ELF-1 (cell line): ENCODE measurements around the gene TFEB.

Experiments
- DNase-seq: peaks from one replicate; pipeline ENCODE4 v3.0.0-alpha.2; 2016; ENCODE audit warnings: low read depth, low spot score

TFEB gene

DNA sequence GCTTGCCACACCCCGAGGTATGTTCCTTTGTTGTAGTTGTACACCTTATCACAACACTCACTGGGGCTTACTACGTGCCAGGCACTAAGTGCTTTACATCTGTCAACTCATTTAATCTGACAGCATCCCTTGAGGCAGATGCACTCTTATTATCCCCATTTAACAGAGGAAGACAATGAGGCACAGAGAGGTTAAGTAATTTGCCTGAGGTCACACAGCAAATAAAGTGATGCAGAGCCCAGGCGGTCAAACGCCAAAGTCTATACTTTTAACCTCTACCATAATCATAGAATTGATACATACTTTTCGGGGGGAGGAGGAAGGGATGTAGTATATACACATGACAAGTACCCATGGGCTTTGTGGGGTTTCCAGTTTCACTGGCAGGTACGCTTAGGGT, 59.4 kb downstream of the TFEB start:
- no peak for DNase-seq

DNA sequence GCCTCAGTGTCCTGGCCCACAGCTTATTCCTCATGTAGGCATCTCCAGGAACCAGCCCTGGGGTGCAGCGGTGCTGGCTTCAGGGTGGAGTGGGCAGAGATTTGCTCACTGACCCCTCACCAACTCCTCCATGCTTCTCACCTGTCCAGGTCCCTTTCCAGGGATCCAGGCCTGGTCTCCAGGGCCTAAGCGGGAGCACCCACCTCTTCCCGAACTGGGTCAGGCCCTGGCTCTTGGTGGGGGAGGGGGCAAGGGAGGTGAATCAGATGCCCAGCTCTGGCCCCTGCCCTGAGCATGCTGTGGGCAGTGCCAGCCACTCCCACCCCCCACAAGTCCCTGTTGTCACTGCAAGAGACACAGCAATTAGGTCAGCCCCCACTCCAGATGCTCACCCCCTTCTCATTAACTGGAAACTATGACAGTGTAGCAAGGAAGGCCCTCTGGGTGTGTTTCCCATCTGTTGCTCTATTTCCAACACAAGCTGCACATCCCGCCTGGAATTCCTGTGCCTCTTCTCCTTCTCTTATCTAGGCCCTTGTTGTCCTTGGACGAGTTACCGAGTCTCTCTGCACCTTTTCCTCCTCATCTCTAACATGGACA, 60.1 kb downstream of the TFEB start:
- DNase-seq, result no peak

DNA sequence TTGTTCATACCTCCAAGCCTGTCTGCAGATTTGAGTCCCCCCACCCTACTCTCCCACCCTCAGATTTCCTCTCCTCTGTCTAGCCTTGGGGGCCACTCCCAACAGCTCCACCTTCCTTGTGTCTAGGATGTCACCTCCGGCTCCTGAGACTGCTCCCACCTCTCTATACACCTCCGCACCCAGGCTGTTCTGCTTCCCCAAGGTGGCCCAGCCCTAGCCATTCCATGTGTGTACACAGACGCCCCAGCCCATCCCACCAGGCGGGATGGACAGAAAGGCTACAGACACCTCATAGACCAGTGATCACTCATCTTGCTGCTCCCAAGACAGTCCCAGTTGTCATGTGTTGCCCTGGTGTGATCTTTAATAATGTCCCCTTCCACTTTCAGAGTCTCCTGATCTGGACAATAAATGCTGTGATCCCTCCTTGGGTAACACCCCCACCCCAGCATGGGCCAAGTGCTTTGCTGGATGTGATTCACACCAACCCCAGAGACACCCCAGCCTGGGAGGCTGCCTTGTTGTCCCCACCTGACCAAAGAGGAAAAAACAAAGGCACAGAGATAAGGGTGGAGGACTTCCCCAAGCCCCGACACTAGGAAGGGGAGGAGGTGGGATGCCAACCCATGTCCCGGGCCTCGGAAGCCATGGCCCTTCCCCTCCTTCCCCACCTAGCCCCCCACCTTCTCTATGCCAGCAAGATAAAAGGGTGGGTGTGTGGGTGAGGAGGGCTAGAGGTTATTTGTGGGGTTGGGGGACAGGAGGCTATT, 61.0 kb downstream of the TFEB start:
- no peak for DNase-seq

DNA sequence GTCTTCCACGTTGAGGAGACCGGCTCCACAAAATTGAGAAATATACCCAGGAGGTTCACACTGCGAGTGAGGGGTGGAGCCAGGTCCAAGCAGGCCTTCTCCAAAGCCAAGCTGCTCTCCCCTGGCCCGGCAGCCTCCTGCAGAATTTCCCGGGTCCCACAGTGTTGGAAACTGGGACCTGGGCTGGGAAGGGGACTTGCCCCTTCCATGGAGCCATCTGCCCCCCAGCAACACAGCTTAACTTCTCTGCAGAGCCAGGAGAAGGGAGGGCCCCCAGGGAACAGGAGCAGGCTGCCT, 61.8 kb downstream of the TFEB start:
- no peak for DNase-seq

DNA sequence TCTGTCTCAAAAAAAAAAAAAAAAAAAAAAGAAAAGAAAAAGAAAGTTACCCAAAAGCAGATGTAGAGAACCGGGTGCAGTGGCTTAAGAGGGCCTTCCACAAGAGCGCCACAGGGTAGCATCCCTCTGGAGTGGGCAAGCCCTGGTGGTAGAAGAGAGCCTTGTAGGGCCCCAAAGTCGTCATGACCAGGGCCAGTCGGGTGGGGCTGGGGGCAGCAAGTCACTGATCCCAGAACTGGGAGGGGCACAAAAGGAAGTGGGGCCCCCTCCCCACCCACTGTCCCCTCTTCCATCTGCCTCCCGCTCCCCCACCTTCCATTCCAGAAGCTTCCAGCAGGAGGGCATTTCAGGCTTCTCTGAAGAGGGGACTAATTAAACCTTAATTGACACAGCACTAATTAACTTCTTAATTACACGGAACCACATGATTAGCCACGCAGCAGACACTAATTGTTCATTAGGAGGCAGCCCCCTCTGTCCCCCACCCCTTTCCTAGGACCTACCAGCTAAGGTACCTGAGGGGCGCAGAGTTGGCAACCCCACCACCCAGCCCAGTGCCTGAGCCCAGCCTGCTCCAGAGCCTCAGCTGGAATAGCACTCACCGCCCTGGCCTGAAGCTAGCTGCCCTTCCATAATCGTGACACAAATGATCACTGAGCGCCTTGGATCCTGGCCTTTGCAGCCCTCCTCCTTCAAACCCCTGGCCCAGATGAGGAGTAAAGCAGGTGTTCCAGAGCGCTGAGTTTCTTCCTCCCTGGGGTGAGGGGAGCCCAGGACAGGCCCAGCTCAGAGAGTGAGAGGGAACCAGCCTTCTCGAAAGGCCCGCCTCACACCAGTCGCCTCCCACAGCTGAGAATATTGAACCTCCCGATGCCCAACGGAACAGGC, 62.3 kb downstream of the TFEB start:
- DNase-seq, result no peak

DNA sequence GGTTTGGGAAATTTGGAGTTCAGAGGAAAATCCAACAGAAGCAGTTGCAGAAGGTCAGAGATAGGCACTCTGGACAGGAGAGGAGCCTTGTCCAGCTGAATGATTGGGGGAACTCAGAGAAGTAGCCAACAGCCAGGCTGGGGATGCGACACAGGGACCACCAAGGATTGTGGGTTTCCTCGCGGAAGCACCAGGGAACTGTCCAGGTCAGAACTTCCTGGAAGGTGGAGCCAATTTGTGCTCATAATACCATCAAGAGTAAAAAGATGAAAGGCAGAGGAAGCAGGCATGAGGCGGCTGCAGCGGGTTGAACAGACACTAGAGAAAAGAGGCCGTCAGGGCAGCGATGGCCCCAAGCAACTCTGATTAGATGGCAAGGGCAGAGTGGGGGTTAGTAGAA, 63.4 kb downstream of the TFEB start:
- no peak for DNase-seq

DNA sequence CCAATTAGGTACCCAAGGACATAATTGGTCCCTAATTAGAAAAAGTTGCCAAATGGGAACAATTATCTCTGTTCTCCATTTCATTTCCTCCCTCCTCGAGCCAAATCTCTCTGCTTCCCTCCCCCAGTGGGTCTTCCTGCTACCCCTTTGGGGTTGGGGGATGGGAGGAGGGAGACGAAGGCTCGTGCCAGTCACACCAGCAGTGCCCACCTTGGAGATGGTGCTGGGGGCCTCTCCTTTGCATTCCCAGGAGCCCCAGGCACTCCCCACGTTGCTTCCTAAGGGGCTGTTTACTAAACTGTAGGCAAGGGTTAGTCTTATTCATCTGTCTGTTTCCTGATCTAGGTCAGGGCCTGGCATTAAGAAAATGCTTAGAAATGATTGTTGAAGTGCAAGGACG, 64.0 kb downstream of the TFEB start:
- DNase-seq, result no peak

DNA sequence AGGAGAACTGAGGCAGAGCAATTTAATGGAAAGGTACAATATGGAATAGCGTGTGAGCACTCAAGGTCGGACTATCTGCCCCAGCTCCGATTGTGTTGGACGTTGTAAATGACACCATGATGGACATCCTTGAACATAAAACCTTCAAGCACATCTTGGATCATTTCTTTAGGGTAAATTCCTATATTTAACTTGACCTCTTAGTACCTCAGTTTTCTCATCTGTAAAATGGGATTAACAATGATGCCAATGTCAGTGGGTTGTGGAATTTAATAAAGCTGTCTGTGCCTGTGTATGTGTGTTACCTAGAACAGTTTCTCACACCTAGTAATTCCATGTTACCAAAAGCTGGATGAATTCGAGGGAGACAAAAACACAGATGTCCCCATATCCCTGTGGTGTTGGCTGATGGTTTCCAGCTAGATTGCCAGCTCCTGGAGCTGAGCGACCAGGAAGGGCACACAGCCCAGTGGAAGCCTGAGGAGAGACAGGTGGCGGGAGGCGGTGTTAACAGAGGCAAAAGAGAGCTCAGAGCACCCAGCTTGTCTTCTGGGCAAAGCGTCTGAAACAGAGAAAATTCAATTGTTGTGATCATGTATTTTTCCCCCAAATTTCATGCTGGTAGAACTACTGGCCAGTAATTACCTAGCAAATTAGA, 64.6 kb downstream of the TFEB start:
- no peak for DNase-seq

DNA sequence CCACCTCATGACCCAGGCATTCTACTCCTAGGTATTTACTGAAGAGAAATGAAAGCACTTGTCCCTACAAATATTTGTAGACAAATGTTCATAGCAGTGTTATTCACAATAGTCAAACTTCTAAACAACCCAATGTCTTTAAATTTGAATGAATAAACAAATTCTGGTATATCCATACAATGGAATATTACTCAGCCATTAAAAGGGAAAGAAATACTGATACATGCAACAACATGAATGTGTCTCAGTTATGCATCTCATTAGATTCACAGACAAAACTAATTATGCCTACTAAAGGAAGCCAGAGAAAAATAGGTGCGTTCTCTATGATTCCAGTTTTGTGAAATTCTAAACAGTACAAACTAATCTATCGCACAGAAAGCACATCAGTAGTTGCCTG, 66.4 kb downstream of the TFEB start:
- no peak for DNase-seq

DNA sequence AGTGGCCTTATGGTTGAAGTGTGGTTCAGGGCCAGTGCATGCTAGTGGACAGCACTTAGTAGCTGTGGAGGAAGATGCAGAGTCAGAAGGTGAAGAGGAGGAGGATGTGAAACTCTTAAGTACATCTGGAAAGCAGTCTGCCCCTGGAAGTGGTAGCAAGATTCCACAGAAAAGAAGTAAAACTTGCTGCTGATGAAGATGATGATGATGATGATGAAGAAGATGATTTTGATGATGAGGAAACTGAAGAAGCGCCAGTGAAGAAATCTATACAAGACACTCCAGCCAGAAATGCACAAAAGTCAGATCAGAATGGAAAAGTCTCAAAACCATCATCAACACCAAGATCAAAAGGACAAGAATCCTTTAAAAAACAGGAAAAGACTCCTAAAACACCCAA, 68.2 kb downstream of the TFEB start:
- DNase-seq, result no peak

DNA sequence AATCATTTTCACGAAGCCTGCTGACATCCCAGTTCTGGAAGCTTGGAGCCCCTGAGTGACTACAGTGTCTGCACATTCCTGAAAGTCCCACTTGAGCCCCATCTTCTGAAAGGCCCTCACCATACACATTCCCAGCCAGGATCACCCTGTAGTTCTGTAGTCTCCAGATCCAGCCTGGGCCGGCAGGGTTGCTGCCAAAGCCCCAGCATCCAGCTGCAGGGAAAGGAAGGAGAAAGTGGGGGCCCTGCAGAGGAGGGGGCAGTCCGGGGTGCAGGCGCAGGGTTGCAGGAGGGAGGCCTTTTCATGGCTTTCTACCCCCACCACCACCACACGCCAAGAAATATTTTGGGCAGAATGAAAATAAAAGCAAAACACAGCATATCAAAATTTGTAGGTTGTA, 71.1 kb downstream of the TFEB start:
- no peak for DNase-seq

DNA sequence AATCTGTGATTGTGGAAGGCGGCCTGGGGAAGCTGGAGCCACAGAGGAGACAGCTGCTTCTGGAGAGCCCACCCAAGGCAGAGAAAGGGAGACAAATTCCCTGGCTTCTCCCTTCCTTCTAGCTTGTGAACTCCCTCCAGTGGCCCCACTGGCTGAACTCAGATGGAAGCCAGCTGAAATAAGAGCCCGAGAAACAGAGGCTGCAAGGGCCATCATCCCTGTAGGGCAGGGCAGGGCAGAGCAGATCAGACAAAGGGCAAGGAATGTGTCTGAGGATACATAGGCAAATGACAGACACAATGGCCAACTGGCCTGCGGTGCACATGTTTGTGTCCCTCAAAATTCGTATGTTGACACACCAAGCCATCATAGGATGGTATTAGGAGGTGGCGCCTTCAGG, 71.8 kb downstream of the TFEB start:
- peak; percentile 82 for DNase-seq

DNA sequence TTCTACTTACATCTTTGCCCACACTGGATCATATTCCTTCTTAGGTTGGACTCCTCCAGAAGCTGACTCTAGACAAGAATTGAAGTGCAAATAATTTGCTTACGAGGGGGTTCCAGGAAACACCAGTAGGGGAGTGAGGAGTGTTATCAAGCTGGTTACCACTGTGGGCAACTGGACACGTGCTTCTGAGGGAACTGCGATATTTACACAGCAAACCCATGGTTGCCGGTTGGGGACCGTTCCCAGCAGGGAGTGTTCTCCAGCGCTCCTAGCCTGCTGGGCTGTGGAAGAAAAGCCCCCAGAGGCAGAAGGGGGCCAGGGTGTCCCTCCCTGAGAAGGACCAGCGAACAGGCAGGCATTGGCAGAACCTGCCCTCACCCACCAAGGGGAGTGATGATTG, 75.5 kb downstream of the TFEB start:
- no peak for DNase-seq

DNA sequence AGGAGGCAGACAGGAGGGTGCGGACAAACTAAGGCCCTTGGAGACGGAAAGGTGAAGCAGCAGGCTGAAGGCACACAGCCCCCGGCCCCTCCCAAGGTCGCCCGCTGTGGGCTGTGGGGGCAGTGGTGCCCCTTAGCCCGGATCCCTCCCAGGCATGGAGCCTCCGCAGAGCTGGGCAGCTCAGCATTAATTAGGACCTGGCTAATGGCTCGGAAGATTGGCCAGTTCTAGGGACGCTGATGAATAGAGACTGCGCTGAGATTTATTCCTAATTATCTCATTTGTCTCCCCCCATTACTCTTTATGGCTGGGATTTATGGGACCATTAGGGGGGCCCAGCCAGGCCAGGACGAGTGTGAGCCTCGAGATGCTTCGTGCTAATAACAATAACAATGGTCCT, 76.8 kb downstream of the TFEB start:
- DNase-seq, result no peak

DNA sequence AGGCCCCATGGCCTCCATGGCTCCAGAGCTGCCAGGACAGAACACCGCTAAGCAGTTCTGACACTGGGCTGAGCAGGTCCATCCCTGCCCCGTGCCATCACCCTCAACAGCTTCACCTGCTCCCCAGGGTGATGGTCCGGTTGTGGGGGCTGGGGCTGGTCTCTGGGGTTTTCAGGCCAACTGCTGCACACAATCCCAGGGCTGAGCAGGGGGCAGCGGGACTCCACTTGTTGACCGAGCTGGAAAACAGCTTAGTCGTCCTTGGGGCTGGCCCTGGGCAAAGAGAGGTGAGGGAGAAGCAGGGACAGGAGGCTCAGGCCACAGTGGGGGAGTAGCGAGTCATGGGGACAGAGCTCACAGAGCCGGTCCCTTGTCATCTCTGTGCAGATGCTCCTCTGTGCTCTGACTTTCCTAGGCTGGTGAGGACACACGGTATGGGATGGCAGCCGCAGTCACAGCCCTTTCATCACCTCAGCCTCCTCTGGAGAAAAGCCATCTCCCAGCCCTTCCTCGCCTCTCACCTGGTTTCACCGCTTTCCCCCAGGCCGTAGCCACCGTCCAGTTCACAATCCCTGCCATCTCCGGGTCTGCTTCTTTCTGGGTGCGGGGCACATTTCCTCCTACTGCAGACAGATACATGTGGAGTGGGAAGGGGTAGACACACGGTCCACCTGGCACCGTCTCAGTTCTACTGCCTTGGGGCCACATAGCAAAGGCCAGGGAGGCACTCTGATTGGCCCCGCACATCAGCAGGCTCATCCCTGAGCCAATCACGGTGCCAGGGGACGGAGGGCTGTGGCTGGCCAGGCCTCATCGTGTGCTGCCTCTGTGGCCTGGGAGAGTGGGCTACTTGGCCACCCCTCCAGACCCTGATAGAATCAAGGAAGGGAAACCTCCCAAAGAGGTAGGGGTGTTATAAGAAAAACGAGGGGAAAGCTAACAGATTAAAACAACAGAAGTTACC, 78.0 kb downstream of the TFEB start:
- DNase-seq, result no peak

DNA sequence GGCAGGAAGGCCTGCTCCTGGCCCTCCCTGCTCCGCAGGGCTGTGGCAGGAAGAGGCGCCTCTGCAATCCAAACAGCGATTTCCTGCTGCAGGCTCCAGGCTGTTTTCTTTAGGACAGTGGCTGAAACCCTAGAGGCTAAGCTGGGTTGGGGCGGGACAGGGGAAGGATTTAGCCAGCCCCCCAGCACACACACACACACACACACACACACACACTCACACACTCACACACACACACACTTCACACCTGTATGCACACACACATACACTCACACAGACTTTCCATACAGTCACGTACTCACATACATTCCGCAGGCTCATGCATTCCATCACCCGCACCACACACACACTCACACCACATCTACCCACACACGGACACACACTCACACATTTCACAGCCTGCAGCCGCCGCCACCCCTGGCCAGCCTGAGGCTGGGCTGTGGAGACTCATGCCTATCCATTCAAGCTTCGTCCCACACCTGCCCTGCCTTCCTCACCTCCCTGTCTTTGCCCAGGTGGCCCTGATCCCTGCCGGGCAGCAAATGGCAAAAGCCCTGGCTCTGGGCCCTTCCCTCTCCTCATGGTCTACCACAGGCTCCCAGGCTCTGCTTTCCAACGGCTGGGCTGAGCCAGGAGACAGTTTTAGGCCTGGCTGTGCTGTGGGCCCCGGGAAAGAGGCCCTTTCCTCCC, 79.3 kb downstream of the TFEB start:
- DNase-seq, result peak; percentile 59

DNA sequence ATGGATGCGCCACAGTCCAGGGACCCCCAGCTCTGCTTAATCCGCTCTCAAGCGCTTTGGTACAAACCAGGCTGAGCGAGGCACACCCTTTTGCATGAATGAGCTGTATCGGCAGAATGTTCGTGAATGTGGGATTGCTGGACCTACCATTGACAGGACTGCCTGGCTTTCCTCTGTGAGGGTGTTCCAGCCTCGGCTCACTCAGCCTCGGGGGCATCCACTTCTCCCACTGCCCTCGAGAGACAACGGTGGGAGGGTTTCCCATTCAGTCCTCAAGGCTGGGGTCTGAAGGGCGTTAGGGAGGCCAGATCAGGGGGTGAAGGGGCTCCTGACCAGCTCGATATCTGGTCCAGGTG, 79.8 kb downstream of the TFEB start:
- DNase-seq, result peak; percentile 34

DNA sequence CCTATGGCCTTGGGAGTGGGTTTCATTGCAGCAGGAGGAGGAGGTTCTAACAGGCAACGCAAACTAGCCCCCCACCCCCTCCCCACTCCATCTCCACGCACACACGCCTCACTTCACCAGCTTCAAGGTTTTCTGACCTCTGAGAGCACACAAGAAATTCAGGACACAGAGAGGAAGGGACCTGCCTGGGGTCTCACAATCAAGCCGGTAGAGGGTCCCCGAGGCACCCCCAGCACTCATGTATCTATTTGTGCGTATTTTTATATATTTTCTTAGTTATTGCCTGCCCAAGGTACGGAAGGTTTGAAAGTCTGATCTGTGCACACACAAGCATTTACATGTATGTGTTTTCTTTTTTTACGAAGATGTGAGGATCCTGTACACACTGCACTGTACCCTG, 80.2 kb downstream of the TFEB start:
- no peak for DNase-seq

DNA sequence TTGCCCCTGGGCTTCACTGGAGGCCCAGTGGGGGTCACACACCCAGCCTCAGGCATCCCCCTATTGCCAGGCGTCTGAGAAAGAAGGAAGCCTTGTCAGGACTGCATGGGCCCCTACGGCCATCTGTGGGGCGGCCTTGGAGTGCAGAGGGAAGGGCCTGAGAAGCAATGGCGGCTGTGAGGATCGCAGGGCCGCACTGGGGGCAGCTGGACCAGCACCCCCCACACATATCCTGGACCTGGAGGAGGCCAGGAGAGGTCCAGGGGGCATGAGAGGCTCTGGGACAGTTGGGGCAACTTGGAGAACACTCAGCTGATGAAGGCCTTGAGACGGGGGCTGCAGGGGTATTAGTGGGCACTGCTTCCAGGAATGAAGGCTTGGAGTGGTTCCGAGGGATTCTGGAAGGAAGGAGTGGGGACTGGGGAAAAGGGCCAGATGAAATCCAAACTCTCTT, 80.7 kb downstream of the TFEB start:
- no peak for DNase-seq

DNA sequence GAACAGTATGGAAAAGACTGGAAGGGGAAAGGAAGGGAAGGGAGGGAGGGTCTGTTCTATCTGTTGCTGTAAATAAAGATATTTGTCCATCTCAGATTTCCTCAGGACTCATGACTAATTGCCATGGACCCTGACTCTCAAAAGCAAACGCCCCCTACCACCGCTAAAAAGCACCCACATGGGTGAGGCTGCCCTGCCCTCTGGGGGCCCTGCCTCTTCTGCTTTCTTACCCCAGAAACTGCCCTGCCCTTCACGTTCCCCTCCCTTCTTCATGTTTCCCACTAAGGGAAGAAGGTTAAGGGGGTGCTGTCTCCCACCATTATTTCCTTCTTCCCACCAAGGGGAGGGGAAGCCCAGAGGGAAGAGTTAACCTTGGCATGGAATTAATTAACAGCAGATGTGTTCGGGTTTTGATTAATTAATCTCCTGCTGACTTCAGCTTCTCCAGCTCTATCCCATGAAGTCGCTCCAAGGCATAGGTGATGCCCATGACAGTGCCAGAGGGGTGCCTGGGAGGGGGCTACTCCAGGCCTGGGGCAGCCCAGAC, 81.2 kb downstream of the TFEB start:
- DNase-seq, result no peak
